HTERT RPE-1 (cell line): ENCODE results near the gene NXN.
"Not testable (repeated sequence)": the region's sequence is repeated elsewhere in the genome, so short reads cannot be mapped to it uniquely, and the experiment has no call there.

ENCODE experiments used
- in situ Hi-C: fragments of 300-500 bp; cut with MboI; formaldehyde crosslinking; loops from 4 replicates; pipeline ENCODE4 v1.14.3; 2020; ENCODE audit warnings: low sequenced_read_pairs

NXN gene

GRCh38 chr17:846901-847843, 132.4 kb downstream of the NXN start:
- in situ Hi-C loops, result no loop called here

- in situ Hi-C loops, result no loop called here
These were observed 138.3 kb downstream of the NXN start for GRCh38 chr17:841313-841712.

GRCh38 chr17:838486-838885, 141.1 kb downstream of the NXN start:
- in situ Hi-C loops, result no loop called here

- in situ Hi-C loops, result no loop called here
These were observed 143.4 kb downstream of the NXN start for GRCh38 chr17:836151-836550.

- in situ Hi-C loops, result not testable (repeated sequence)
These were observed 143.9 kb downstream of the NXN start for GRCh38 chr17:835721-836120.

GRCh38 chr17:835263-835662, 144.3 kb downstream of the NXN start:
- in situ Hi-C loops, result no loop called here

GRCh38 chr17:834136-834535, 145.4 kb downstream of the NXN start:
- in situ Hi-C loops, result no loop called here

GRCh38 chr17:830950-831349, 148.6 kb downstream of the NXN start:
- in situ Hi-C loops, result no loop called here

- in situ Hi-C loops, result no loop called here
These were observed 149.2 kb downstream of the NXN start for GRCh38 chr17:830381-830780.

GRCh38 chr17:829614-830013, 150.0 kb downstream of the NXN start:
- in situ Hi-C loops, result not testable (repeated sequence)

GRCh38 chr17:828761-829160, 150.8 kb downstream of the NXN start:
- in situ Hi-C loops, result no loop called here

GRCh38 chr17:826778-827177, 152.8 kb downstream of the NXN start:
- in situ Hi-C loops, result no loop called here

- in situ Hi-C loops, result no loop called here
These were observed 154.4 kb downstream of the NXN start for GRCh38 chr17:825216-825615.

GRCh38 chr17:824378-824777, 155.2 kb downstream of the NXN start:
- in situ Hi-C loops, result no loop called here

GRCh38 chr17:823501-823902, 156.1 kb downstream of the NXN start:
- in situ Hi-C loops, result no loop called here

GRCh38 chr17:819251-819650, 160.3 kb downstream of the NXN start:
- in situ Hi-C loops, result no loop called here

GRCh38 chr17:814371-814770, 165.2 kb downstream of the NXN start:
- in situ Hi-C loops, result no loop called here

GRCh38 chr17:812638-813204, 166.9 kb downstream of the NXN start:
- in situ Hi-C loops, result no loop called here

GRCh38 chr17:811051-811784, 168.4 kb downstream of the NXN start:
- in situ Hi-C loops, result no loop called here

- in situ Hi-C loops, result no loop called here
These were observed 171.9 kb downstream of the NXN start for GRCh38 chr17:807523-808294.
